GDM1 (cell line): ENCODE results near the gene PDE6A.
A peak's percentile ranks its signal among the peaks of the same experiment; 100 is the strongest.

Experiments
- DNase-seq: peaks from one replicate; lab custom pipeline; 2025; lab: John Stamatoyannopoulos, UW

The PDE6A gene

DNA sequence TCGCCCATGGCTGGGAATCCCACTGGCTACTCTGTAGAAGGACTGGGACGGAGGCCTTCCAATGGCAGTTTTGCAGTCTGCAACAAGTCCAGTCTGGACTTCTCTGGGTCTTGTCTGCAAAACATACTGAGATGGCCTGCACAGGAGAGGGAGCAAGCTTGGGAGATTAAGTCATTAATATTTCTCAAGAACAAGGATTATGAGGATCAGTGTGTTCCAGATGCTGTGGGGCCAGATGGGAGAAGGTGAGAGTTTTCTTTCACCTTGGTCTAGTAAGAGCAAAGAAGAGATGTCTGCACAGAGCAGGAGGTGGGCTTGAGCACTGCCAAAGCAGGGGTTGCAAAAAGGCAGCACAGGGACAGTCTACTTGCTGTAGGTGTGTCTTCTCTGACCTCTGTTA lies at the start of gene PDE6A:
Gene PDE6A, minus strand, starts transcription at position 128 of the 400 bp plus-strand sequence. Its CDS starts 120 bp downstream, at position 8.
- DNase-seq, result no peak

GRCh38 chr5:149993471-149993870 lies 48.9 kb upstream of the PDE6A start:
- no peak for DNase-seq

DNA sequence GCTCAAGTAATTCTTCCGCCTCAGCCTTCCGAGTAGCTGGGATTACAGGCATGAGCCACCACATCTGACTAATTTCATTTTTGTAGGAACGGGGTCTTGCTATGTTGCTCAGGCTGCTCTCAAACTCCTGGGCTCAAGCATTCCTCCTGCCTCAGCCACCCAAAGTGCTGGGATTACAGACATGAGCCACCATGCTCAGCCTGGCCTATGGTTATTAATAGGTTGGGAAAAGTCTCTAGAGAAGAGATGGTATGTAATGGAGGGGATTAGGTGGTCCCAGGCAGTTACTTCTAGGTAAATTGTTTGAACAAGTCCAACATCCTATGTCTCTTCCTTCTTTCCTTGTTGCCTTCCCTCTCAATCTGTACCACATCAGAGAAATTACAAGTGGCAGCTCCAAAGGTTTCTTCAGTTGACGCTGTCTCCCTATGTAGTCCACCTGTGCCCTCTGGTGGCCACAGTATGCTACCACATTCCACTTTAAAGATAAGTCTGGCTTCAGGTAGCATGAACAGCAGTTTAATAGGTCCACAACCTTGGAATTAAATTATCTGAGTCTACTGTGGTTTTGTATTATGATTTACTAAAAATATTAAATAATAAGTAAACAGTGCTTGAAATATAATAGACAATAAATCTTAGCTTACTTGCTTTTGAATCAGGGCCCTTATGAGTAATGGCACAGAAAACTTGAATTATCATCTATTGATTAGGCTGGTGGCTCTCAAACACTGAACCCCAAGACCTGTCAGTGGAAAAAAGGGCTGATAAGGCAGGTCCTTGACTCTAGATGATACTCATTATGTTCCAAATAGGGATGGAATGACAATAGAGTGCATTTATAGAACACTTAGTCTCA lies 46.2 kb upstream of the PDE6A start:
- DNase-seq, result peak; percentile 47

GRCh38 chr5:149988126-149988525 lies 43.5 kb upstream of the PDE6A start:
- DNase-seq, result no peak

- DNase-seq, result no peak
Observed at GRCh38 chr5:149982505-149982904, 37.9 kb upstream of the PDE6A start.

GRCh38 chr5:149981206-149981605 lies 36.6 kb upstream of the PDE6A start:
- DNase-seq, result no peak

GRCh38 chr5:149979896-149980295 lies 35.3 kb upstream of the PDE6A start:
- DNase-seq, result no peak

DNA sequence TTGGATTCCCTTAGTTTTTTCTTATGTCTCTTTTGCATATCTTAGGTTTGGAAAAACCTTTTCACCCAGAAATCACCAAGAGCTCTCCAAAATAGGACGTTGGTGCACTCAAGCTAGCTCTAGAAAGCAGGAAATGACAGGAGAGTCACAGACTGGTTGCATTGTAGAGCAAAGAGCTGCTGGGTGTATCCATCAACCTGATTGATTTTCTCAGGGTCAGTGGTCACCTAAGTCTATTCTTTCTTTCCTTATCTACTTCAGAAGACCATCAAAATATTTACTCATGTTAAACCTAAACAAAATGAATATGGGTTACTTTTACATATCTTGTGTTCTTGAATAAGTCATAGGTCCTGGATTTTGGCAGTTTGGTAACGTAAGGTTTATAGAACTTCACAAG lies 30.8 kb upstream of the PDE6A start:
- no peak for DNase-seq

DNA sequence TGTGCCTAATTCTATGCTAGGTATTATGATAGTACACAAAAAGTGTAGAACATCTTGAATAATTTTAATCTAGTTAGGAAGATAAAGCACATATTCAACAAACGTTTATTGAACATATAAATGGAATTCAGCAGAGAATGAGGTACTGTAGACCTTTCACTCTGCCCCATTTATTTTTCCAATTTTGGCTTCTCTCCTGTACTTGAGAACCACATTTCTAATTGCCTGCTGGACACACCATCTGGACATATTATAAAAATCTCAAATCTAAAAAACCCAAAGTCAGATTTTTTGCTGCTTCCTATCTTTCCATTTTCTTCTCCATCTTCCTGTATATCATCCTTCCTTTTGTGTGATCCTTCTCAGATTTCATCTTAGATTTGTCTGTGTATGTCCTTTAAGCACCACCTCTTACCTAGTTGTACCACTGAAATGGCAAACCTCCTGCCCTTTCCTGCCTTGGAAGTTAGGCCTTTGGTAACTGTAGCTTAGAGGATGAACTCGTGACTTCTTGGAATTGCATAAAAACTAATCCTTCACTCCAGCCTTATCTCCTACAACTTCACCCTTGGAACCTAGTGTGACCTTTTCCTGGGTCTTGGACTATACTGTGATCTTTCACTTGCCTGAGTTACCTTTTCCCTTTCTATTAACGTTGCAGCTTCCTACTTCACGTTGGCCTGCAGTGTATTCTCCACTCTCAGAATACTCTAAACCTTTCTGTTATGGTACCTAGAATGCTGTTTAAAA lies 24.8 kb upstream of the PDE6A start:
- DNase-seq, result no peak

DNA sequence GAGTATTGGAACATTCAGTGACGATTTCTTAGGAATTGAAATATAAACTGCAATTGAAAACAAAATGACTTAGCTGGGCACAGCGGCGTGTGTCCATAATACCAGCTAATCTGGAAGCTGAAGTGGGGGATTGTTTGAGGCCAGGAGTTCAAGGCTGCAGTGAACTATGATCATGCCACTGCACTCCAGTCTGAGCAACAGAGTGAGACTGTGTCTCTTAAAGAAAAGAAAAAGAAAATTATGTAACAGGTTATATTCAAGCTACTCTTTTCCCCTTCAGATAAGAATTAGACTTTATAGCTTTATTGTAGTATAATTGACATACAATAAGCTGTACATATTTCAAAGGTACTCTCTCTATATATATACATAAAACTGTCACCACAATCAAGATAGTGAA lies 22.4 kb upstream of the PDE6A start:
- no peak for DNase-seq

DNA sequence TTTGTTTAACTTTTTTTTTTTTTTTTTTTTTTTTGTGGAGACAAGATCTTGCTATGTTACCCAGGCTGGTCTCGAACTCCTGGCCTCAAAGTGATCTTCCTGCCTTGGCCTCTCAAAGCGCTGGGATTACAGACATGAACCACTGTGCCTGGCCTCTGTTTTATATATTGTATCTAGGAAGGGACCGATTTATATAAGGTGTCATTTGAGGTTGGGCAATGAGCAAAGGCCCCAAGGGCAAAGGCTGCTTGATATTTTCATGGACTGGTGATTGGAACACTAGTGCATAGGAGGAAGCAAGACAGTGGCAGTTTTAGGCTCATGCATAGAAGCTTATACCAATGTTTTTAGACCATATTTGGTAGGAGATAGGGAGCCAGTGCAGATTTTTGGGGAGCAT lies 19.1 kb upstream of the PDE6A start:
- no peak for DNase-seq

GRCh38 chr5:149962601-149963300 lies 18.2 kb upstream of the PDE6A start:
- no peak for DNase-seq

DNA sequence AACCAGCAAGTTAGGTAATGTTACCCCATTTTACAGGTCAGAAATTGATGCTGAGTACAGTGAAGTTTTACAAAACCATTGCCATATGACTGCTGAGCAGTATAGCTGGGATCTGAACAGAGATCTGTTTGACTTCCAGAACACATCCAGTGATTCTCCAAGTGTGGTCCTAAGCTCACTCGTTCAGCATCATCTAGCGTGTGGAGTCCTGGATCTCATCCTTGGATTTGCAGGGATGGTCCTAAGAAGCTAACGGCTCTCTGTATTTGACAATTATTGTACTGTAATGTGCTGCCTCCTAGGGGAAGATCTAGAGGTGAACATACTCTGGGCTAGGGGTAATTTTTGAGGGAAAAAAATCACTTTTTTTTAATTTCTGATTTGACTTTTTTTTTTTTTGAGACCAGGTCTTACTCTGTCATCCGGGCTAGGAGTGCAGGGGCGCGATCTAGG lies 17.4 kb upstream of the PDE6A start:
- DNase-seq, result peak; percentile 18

GRCh38 chr5:149961186-149961685 lies 16.6 kb upstream of the PDE6A start:
- DNase-seq, result no peak

- peak; percentile 96 for DNase-seq
Observed at GRCh38 chr5:149960272-149961185, 15.9 kb upstream of the PDE6A start, which contains the start of gene SLC26A2. Gene SLC26A2, plus strand, starts transcription at chr5:149960758. Its CDS starts 16,895 bp downstream, at chr5:149977653.

DNA sequence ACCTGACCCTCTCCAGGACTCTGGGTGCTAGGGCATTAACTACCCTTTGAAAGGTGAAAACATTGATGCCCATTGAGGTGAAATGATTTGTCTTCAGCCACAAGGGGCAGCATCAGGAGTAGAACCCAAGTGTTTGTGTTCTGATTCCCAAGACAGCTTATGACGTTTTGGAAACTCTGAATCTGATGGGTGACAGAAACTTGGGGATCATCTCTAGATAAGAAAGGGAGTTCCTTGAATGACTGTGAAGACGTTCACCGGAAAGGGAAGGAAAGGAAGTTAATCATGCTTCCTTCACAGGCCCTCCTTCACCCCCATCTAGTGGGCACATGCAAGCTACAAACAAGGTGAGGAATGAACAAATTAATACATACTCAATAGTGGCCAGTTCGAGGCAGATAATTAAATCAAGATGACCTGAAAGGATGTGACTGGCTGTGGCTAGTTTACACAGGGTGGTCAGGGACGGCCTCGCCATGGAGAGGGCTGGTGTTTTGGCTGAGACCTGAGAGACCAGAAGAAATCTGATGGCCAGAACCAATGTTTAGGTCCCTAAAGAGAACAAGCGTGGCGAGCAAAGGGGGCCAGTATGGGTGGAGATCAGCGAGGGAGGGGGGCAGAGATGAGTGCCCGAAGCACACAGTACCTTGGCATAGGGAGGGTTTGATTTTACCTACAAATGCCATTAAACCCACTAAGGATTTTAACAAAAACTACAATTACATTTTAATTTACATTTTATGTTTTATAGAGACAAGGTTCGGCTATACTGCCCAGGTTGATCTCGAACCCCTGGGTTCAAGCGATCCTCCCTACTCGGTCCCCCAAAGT lies 15.0 kb upstream of the PDE6A start:
- DNase-seq, result peak; percentile 4

GRCh38 chr5:149957855-149958254 lies 13.3 kb upstream of the PDE6A start:
- DNase-seq, result no peak

GRCh38 chr5:149956685-149957084 lies 12.1 kb upstream of the PDE6A start:
- no peak for DNase-seq

GRCh38 chr5:149954798-149955197 lies 10.2 kb upstream of the PDE6A start:
- DNase-seq, result no peak

- no peak for DNase-seq
Observed at GRCh38 chr5:149953436-149954121, 9.0 kb upstream of the PDE6A start.
